ENCODE results near the gene TPCN2. TPM values are rescaled to one million over a fixed set of nuclear protein-coding genes. Genes with fewer than 3 reads are reported as not detected.
"Not testable (repeated sequence)": the region's sequence is repeated elsewhere in the genome, so short reads cannot be mapped to it uniquely, and the experiment has no call there.

TPCN2 gene
- total and polyA plus RNA-seq, 2 of the 4 experiments (the other 2 are of a cell fraction), result 3.4 to 8.0 TPM

DNA sequence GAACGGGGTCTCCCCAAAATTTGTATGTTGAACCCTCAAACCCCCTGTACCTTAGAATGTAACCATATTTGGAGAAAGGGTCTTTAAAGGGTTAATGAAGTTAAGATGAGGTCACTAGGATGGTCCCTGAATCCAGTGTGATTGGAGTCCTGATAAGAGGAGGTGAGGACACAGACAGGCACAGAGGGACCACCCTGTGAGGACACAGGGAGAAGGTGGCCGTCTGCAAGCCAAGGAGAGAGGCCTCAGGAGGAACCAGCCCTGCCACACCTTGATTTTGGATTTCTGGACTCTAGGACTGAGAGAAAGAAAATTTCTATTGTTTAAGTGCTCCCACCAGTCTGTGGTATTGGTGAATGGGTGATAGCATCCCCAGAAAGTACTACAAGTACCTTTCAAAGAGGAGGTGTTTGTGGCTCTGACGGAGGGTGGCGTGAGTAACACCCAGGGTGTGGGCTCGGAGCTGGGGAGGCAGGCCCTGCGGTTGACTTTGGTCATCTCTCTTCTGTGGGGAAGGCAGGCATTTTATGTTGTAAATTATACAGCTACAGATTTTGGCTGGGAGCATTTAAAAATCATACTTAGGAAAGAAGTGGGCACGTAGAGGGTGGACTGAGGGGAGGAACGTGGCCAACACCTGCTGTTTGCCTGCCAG, 49.5 kb upstream of the TPCN2 start:
- Histone ChIP-seq H3K4ac (ENCODE audit: low read depth, low read length) (no peak overlapping the region), H4K8ac (ENCODE audit: low read depth in 2 of 2, low read length in 2 of 2) (no peak overlapping the region), H3K9ac (ENCODE audit: low read depth, low read length) (no peak overlapping the region), H2BK120ac (ENCODE audit: low read depth, low read length) (no peak overlapping the region), H3K18ac (ENCODE audit: low read depth, low read length) (no peak overlapping the region), H2BK5ac (ENCODE audit: low read depth, low read length, poor library complexity, severe bottlenecking) (no peak overlapping the region), H3K4me2 (ENCODE audit: low read depth, low read length) (no peak overlapping the region), H3K9me3 (ENCODE audit: control insufficient read depth, insufficient read depth, low read length) (no peaks in the 10 kb centered on the region), H2BK20ac (ENCODE audit: low read depth, low read length) (no peak overlapping the region; the same call in 1 of the 2 replicates), H3K14ac (replicated peaks; ENCODE audit: low read depth, low read length) (no peak overlapping the region), H3K56ac (ENCODE audit: extremely low read depth, insufficient read depth, low read length) (no peak overlapping the region), H3K9me1 (ENCODE audit: insufficient read depth, low read length) (peaks cover 10% of the 10 kb centered on the region; the same call in 1 of the 2 replicates), H4K5ac (ENCODE audit: low read depth, low read length) (no peak overlapping the region), H3K4me3 (ENCODE audit: insufficient read depth, low read depth, low read length) (no peak overlapping the region), H4K91ac (ENCODE audit: insufficient read depth, low read depth, low read length) (no peak overlapping the region), H3K4me1 (ENCODE audit: control insufficient read depth, insufficient read depth, low read length) (peaks cover 26% of the 10 kb centered on the region), H4K20me1 (ENCODE audit: insufficient read depth, low read length) (no peaks in the 10 kb centered on the region; the same call in 1 of the 2 replicates), H2AK5ac (ENCODE audit: low read depth, low read length) (peak overlapping the region; percentile 58; the same call in 1 of the 2 replicates), H2BK15ac (ENCODE audit: low read depth, low read length) (peak overlapping the region; percentile 55; the same call in 1 of the 3 replicates), H3K27ac (ENCODE audit: insufficient read depth, low read length) (no peak overlapping the region), H3K23ac (ENCODE audit: low read depth, low read length) (no peak overlapping the region), H3K36me3 (ENCODE audit: control insufficient read depth, insufficient read depth, low read length) (peaks cover 16% of the 10 kb centered on the region; the same call in 1 of the 2 replicates), H3K27me3 (ENCODE audit: control insufficient read depth, insufficient read depth, low read length) (peaks cover 2% of the 10 kb centered on the region; the same call in 1 of the 2 replicates), H2AK9ac (replicated peaks; ENCODE audit: low read depth, low read length, poor library complexity) (no peak overlapping the region), H2AFZ (replicated peaks; ENCODE audit: low read length, poor library complexity) (no peak overlapping the region), H3K79me1 (ENCODE audit: low read depth in 1 of 2, low read length in 2 of 2) (peaks cover 0 to 5% of the 10 kb centered on the region in 2 experiments; a peak in 2 of 4 replicates)
- TF ChIP-seq CEBPB (IDR thresholded peaks at IDR 0.05; ENCODE audit: low read depth, low read length) (no peak), POLR2A (IDR thresholded peaks at IDR 0.05; ENCODE audit: low read depth, low read length) (no peak)
- TF ChIP-seq, protein P1, sequence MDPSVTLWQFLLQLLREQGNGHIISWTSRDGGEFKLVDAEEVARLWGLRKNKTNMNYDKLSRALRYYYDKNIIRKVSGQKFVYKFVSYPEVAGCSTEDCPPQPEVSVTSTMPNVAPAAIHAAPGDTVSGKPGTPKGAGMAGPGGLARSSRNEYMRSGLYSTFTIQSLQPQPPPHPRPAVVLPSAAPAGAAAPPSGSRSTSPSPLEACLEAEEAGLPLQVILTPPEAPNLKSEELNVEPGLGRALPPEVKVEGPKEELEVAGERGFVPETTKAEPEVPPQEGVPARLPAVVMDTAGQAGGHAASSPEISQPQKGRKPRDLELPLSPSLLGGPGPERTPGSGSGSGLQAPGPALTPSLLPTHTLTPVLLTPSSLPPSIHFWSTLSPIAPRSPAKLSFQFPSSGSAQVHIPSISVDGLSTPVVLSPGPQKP (IDR thresholded peaks at IDR 0.05; ENCODE audit: borderline replicate concordance, low read depth, low read length), result no peak
- DNase-seq (no peak), ATAC-seq (ENCODE audit: low read depth) (no peak)
- 100% methylated on average over 2 of the region's 8 CpGs; no CpG with 5 or more reads in 1 of the 2 experiments for WGBS, 2 experiments (ENCODE audit: extremely low coverage in 2 of 2, insufficient read length in 1 of 2)
- dilution Hi-C loops (cut with HindIII; ENCODE audit: low sequenced_read_pairs, unreplicated experiment) (no loop called here), in situ Hi-C loops (cut with MboI; ENCODE audit: low sequenced_read_pairs) (no loop called here), intact Hi-C loops (cut with micrococcal nuclease) (no loop called here)
- ChIA-PET CTCF (interaction anchor here (0.6 kb wide), 1 partner anchor 108 kb away, joined by 3 read pairs; no protein-coding TSS in a partner anchor), POLR2A (ENCODE audit: unreplicated experiment) (no interaction called here)
- no TSS peak for BruUV-seq (replicated peaks)

DNA sequence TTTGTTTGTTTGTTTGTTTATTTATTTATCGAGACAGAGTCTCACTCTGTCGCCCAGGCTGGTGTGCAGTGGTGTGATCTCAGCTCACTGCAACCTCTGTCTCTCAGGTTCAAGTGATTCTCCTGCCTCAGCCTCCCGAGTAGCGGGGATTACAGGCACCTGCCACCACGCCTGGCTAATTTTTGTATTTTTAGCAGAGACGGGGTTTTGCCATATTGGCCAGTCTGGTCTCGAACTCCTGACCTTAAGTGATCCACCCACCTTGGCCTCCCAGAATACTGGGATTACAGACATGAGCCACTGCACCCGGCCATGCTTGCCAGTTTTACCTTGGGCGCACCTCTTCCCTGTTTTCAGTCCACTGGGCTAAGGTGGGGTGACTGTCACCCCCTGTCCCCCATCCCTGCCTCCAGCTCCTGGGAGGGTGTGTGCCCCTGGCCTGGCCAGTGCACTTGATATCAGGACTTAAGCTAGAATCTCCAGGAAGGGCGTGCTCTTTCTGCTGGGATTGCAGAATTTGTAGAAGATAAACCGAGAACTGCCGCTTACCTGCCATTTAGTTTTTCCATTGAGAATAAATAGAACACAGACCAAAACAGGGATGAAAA, 48.9 kb upstream of the TPCN2 start:
- H3K4me2 ChIP-seq (ENCODE audit: low read depth, low read length), result not testable (repeated sequence)

More for the DNA sequence above, 48.9 kb upstream of the TPCN2 start:
- Histone ChIP-seq H3K4me1 (ENCODE audit: control insufficient read depth, insufficient read depth, low read length) (peaks cover 26% of the 10 kb centered on the region), H2BK15ac (ENCODE audit: low read depth, low read length) (0 out of 3 replicates have a peak overlapping the region, but pooled peaks have one; percentile 26), H3K36me3 (ENCODE audit: control insufficient read depth, insufficient read depth, low read length) (peaks cover 22% of the 10 kb centered on the region), H3K79me1 (ENCODE audit: low read depth in 1 of 2, low read length in 2 of 2) (peaks cover 3 to 11% of the 10 kb centered on the region in 2 experiments; a peak in 3 of 4 replicates)
- H4K91ac ChIP-seq (ENCODE audit: insufficient read depth, low read depth, low read length); H4K5ac ChIP-seq (ENCODE audit: low read depth, low read length); H3K4me3 ChIP-seq (ENCODE audit: insufficient read depth, low read depth, low read length); H4K20me1 ChIP-seq (ENCODE audit: insufficient read depth, low read length); POLR2A ChIA-PET (ENCODE audit: unreplicated experiment); in situ Hi-C loops (cut with MboI; ENCODE audit: low sequenced_read_pairs); H2AFZ ChIP-seq (replicated peaks; ENCODE audit: low read length, poor library complexity); H4K8ac ChIP-seq (ENCODE audit: low read depth in 2 of 2, low read length in 2 of 2); H3K23ac ChIP-seq (ENCODE audit: low read depth, low read length); ATAC-seq (ENCODE audit: low read depth); H2BK20ac ChIP-seq (ENCODE audit: low read depth, low read length); H3K9me1 ChIP-seq (ENCODE audit: insufficient read depth, low read length); H3K56ac ChIP-seq (ENCODE audit: extremely low read depth, insufficient read depth, low read length); H3K27ac ChIP-seq (ENCODE audit: insufficient read depth, low read length); H3K14ac ChIP-seq (replicated peaks; ENCODE audit: low read depth, low read length); H3K9ac ChIP-seq (ENCODE audit: low read depth, low read length); H3K9me3 ChIP-seq (ENCODE audit: control insufficient read depth, insufficient read depth, low read length); H2BK5ac ChIP-seq (ENCODE audit: low read depth, low read length, poor library complexity, severe bottlenecking); H3K27me3 ChIP-seq (ENCODE audit: control insufficient read depth, insufficient read depth, low read length); H2AK5ac ChIP-seq (ENCODE audit: low read depth, low read length); DNase-seq; CTCF ChIA-PET; H2AK9ac ChIP-seq (replicated peaks; ENCODE audit: low read depth, low read length, poor library complexity); H3K18ac ChIP-seq (ENCODE audit: low read depth, low read length); dilution Hi-C loops (cut with HindIII; ENCODE audit: low sequenced_read_pairs, unreplicated experiment); BruUV-seq (replicated peaks); H2BK120ac ChIP-seq (ENCODE audit: low read depth, low read length); H3K4ac ChIP-seq (ENCODE audit: low read depth, low read length): not testable (repeated sequence)
- intact Hi-C loops (cut with micrococcal nuclease), result loop anchor here (5.0 kb wide), 1 partner anchor 98 kb away; the partner anchor contains the start of genes IGHMBP2 and MRPL21
- 96% methylated on average over 6 of the region's 12 CpGs; no CpG with 5 or more reads in 1 of the 2 experiments for WGBS, 2 experiments (ENCODE audit: extremely low coverage in 2 of 2, insufficient read length in 1 of 2)

Measured in IMR-90 (cell line).